Measurements from ENCODE around the gene REP15. TPM values are rescaled to one million over a fixed set of nuclear protein-coding genes. Genes with fewer than 3 reads are reported as not detected.

The REP15 gene
- total and polyA plus RNA-seq, 2 of the 4 experiments (the other 2 are of a cell fraction), result 0.48 to 2.2 TPM

DNA sequence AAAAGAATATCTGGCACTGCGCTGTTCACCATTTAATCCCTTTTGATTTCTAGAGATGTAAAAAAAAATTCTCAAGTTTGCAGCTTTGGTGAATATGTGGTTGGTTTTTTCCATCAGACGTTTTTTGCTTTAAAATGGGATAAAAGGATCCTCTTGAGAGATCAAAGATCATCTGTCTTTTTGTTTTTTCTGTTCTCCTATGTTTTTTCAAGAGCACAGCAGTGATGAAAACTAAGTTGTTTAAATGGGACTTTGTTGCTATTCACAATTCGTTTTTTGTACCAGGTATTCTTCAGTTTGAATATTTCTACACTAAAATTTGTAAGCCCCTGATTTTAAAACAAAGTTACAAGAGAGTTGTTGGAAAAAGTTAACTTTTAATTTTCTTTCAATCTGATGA, 29.7 kb upstream of the REP15 start:
- CTCF ChIA-PET, result interaction anchor here (0.9 kb wide), 1 partner anchor 111 kb away, joined by 3 read pairs; no protein-coding TSS in a partner anchor

More for the DNA sequence above, 29.7 kb upstream of the REP15 start:
- Histone ChIP-seq H3K9me1 (ENCODE audit: insufficient read depth, low read length) (peaks cover 10% of the 10 kb centered on the region; the same call in 1 of the 2 replicates), H4K5ac (ENCODE audit: low read depth, low read length) (no peak overlapping the region), H3K56ac (ENCODE audit: extremely low read depth, insufficient read depth, low read length) (no peak overlapping the region), H3K4me1 (ENCODE audit: control insufficient read depth, insufficient read depth, low read length) (no peaks in the 10 kb centered on the region; the same call in 1 of the 2 replicates), H3K14ac (replicated peaks; ENCODE audit: low read depth, low read length) (no peak overlapping the region), H4K91ac (ENCODE audit: insufficient read depth, low read depth, low read length) (no peak overlapping the region), H4K8ac (ENCODE audit: low read depth in 2 of 2, low read length in 2 of 2) (no peak overlapping the region), H3K23ac (ENCODE audit: low read depth, low read length) (no peak overlapping the region), H3K27me3 (ENCODE audit: control insufficient read depth, insufficient read depth, low read length) (no peaks in the 10 kb centered on the region), H2BK15ac (ENCODE audit: low read depth, low read length) (no peak overlapping the region), H2AFZ (replicated peaks; ENCODE audit: low read length, poor library complexity) (no peak overlapping the region), H2BK20ac (ENCODE audit: low read depth, low read length) (no peak overlapping the region), H3K79me1 (ENCODE audit: low read depth in 1 of 2, low read length in 2 of 2) (peaks cover 4 to 15% of the 10 kb centered on the region in 2 experiments; a peak in 1 of 4 replicates), H3K4me3 (ENCODE audit: insufficient read depth, low read depth, low read length) (no peak overlapping the region), H3K4me2 (ENCODE audit: low read depth, low read length) (no peak overlapping the region), H4K20me1 (ENCODE audit: insufficient read depth, low read length) (no peaks in the 10 kb centered on the region; the same call in 1 of the 2 replicates), H3K9ac (ENCODE audit: low read depth, low read length) (no peak overlapping the region), H2BK120ac (ENCODE audit: low read depth, low read length) (no peak overlapping the region), H2AK9ac (replicated peaks; ENCODE audit: low read depth, low read length, poor library complexity) (no peak overlapping the region), H3K27ac (ENCODE audit: insufficient read depth, low read length) (no peak overlapping the region), H2AK5ac (ENCODE audit: low read depth, low read length) (no peak overlapping the region), H2BK5ac (ENCODE audit: low read depth, low read length, poor library complexity, severe bottlenecking) (no peak overlapping the region), H3K9me3 (ENCODE audit: control insufficient read depth, insufficient read depth, low read length) (no peaks in the 10 kb centered on the region), H3K36me3 (ENCODE audit: control insufficient read depth, insufficient read depth, low read length) (peaks cover 30% of the 10 kb centered on the region), H3K18ac (ENCODE audit: low read depth, low read length) (no peak overlapping the region), H3K4ac (ENCODE audit: low read depth, low read length) (no peak overlapping the region)
- intact Hi-C loops (cut with micrococcal nuclease), result no loop called here
- TF ChIP-seq RFX5 (IDR thresholded peaks at IDR 0.05; ENCODE audit: low read depth, low read length) (no peak), POLR2A (IDR thresholded peaks at IDR 0.05; ENCODE audit: low read depth, low read length) (no peak), RAD21 (IDR thresholded peaks at IDR 0.05; ENCODE audit: low read length) (no peak), MAFK (IDR thresholded peaks at IDR 0.05; ENCODE audit: low read depth, low read length) (no peak), MXI1 (IDR thresholded peaks at IDR 0.05; ENCODE audit: borderline replicate concordance, low read depth, low read length) (no peak), CHD1 (IDR thresholded peaks at IDR 0.05; ENCODE audit: low read depth, low read length) (no peak), CEBPB (IDR thresholded peaks at IDR 0.05; ENCODE audit: low read depth, low read length) (no peak), FOS (IDR thresholded peaks at IDR 0.05; ENCODE audit: low read depth, low read length) (no peak), BHLHE40 (IDR thresholded peaks at IDR 0.05; ENCODE audit: low read depth, low read length) (no peak), MAZ (IDR thresholded peaks at IDR 0.05; ENCODE audit: borderline replicate concordance, low read depth, low read length) (no peak), RCOR1 (IDR thresholded peaks at IDR 0.05; ENCODE audit: insufficient replicate concordance, low read length) (no peak), NFE2L2 (IDR thresholded peaks at IDR 0.05; ENCODE audit: low read depth, low read length) (no peak)
- TF ChIP-seq, protein P1, sequence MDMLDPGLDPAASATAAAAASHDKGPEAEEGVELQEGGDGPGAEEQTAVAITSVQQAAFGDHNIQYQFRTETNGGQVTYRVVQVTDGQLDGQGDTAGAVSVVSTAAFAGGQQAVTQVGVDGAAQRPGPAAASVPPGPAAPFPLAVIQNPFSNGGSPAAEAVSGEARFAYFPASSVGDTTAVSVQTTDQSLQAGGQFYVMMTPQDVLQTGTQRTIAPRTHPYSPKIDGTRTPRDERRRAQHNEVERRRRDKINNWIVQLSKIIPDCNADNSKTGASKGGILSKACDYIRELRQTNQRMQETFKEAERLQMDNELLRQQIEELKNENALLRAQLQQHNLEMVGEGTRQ (IDR thresholded peaks at IDR 0.05; ENCODE audit: low read depth, low read length), result no peak
- TF ChIP-seq, protein P2, sequence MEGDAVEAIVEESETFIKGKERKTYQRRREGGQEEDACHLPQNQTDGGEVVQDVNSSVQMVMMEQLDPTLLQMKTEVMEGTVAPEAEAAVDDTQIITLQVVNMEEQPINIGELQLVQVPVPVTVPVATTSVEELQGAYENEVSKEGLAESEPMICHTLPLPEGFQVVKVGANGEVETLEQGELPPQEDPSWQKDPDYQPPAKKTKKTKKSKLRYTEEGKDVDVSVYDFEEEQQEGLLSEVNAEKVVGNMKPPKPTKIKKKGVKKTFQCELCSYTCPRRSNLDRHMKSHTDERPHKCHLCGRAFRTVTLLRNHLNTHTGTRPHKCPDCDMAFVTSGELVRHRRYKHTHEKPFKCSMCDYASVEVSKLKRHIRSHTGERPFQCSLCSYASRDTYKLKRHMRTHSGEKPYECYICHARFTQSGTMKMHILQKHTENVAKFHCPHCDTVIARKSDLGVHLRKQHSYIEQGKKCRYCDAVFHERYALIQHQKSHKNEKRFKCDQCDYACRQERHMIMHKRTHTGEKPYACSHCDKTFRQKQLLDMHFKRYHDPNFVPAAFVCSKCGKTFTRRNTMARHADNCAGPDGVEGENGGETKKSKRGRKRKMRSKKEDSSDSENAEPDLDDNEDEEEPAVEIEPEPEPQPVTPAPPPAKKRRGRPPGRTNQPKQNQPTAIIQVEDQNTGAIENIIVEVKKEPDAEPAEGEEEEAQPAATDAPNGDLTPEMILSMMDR (conservative IDR thresholded peaks at IDR 0.05; ENCODE audit: low read depth, low read length), result no peak
- dilution Hi-C loops (cut with HindIII; ENCODE audit: low sequenced_read_pairs, unreplicated experiment), result no loop called here
- no peak for ATAC-seq (ENCODE audit: low read depth)
- POLR2A ChIA-PET (ENCODE audit: unreplicated experiment), result no interaction called here
- WGBS, 2 experiments (ENCODE audit: extremely low coverage in 2 of 2, insufficient read length in 1 of 2), result 0% methylated on average over 1 of the region's 3 CpGs; no CpG with 5 or more reads in 1 of the 2 experiments
- DNase-seq, result no peak
- no TSS peak for BruUV-seq (replicated peaks)
- in situ Hi-C loops (cut with MboI; ENCODE audit: low sequenced_read_pairs), result no loop called here

Data from IMR-90 (cell line).